NCI-H69 (cell line): ENCODE data around the gene PDPK1.
"Not testable (repeated sequence)": the region's sequence is repeated elsewhere in the genome, so short reads cannot be mapped to it uniquely, and the experiment has no call there.

Experiments used
- DNase-seq: peaks from one replicate; lab custom pipeline; 2025; lab: John Stamatoyannopoulos, UW

Gene PDPK1

DNA sequence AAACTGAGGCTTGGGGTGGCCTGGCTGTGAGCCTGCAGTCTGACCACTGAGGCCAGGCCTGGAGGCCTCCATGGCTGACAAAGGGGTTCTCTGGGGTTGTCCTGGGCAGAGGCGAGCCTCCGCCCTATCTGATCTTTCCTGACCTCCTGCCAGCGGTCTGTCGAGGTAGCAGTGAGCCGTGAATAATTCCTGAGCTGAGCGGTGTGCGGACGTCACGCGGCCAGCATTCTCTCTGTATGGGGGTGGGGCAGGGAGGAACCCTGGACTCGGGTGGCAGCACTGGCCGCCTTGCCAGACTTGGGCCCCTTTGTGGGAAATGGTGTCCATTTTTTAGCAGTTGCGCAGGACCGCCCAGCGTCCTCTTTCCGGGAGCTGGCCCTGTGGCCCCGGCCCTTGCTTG lies 74.1 kb downstream of the PDPK1 start:
- DNase-seq: not testable (repeated sequence)

- not testable (repeated sequence) for DNase-seq
Measured at GRCh38 chr16:2613251-2613650, 75.4 kb downstream of the PDPK1 start.

GRCh38 chr16:2614761-2615191 lies 77.0 kb downstream of the PDPK1 start:
- no peak for DNase-seq

GRCh38 chr16:2618964-2619363 lies 81.1 kb downstream of the PDPK1 start:
- DNase-seq: not testable (repeated sequence)

- not testable (repeated sequence) for DNase-seq
Measured at GRCh38 chr16:2619628-2620027, 81.8 kb downstream of the PDPK1 start.

- not testable (repeated sequence) for DNase-seq
Measured at GRCh38 chr16:2620870-2621269, 83.0 kb downstream of the PDPK1 start.

DNA sequence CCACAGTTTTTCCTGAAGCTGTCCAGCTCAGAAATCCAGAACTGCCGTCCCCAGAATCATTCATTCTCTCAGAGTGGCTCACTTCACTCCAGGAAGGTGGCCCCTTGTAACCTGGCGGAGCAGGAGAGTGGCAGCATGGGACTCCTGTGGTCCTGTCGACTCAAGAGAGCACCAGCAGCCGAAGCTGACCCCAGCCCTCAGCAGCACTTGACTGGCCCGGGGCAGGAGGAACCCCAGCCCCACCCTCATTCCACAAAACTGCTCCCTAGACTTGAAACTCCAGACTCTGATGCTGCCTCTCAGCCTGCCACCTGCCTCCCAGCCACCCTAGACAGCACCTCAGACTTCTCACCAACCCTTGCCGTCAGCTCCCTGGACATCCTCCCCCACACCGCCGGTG lies 83.6 kb downstream of the PDPK1 start:
- not testable (repeated sequence) for DNase-seq

DNA sequence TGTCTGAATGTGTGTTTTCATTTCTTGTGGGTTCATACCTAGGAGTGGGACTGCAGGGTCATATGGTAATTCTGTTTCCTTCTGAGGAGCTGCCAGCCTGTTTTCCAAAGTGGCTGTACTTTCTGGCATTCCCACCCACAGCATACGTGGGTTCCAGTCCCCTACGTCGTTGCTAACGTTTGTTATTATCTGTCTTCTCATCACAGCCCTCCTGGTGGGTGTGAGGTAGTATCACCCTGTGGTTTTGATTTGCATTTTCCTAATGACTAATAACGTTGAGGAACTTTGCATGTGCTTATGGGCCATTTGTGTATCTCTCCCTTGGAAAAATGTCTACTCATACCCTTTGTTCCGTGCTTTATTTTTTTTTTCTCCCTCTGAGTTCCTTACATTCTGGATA lies 89.3 kb downstream of the PDPK1 start:
- DNase-seq: not testable (repeated sequence)

DNA sequence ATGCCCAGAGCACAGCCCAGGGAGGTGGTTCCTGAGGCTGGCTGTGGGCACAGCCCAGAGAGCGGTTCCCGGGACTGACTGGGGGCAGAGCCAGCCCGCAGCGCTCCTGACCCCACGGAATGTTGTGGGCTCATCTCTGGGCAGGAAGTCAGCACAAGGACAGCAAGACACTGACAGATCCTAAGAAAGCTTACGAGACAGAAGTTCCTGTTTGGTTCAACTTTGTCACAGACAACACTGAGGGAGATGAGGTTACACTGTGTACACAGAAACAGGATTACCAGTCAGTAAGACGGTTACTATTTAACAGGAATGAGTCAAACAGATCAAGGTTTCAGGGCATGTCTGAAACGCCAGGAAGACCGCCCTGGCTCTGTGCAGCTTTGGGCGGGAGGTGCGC lies 93.4 kb downstream of the PDPK1 start:
- not testable (repeated sequence) for DNase-seq

DNA sequence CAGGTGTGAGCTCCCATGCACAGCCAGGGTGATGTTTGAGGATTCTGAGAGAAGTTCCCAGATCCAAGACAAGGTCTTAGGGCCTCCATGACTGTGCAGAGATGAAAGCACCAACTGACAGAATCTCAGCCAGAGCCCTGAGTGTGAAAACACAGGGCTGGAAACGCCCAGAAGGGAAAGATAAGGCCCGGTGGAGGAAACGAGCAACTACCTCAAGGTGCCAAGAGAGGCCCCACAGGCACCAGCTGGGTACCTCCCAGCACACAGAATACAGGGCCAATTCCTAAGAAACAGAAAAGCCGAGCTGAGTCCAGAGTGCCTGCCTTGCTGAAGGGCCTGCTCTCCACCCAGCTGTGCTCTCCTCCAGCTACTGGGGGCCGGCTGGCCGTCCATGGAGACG lies 94.5 kb downstream of the PDPK1 start:
- DNase-seq: not testable (repeated sequence)

DNA sequence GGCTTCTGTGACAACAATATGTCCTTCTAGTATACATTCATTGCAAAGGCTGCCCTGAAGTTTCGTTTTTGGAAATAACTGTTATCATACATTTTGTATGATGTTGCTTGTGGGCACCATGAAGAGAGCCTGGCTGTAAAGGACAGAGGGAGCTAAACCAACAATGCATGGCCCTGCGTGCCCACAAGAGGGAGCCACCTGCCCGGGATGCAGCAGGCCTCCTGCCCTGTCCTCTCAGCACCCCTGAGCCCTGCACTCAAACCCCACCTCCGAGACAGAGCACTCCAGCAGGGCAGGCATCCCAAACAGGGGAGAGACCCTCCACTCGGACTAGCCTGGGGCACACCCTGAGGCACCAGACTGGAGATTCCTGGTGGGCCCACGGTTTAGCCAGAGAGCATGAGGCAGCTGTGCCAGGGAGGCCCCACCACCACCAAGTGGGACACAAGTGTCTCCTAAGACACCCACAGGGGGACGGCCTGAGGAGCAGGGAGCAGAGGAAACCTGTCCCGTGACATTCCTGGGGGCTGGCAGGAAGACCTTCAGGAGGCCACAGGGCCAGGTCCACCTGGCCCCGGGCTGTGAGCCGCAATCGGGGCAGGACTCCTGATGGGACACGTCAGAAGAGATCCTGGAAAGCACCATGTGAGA lies 101.4 kb downstream of the PDPK1 start:
- not testable (repeated sequence) for DNase-seq

DNA sequence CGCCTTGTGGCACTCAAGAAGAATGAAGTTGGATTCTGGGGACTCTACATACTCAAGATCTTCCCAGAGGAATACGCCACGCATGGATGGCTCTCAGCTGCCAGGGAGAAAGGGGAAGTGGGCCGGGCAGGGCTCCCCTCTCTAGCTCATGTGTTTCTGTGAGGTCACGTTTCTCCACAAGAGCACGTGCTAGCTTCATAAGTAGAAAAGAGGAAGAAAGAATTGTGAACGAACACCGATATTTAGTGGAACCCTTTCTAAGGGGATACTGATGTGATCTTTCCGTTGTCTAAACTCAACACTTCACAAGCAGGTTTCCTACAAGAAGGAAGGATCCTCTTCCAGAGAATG lies 101.9 kb downstream of the PDPK1 start:
- DNase-seq: not testable (repeated sequence)

DNA sequence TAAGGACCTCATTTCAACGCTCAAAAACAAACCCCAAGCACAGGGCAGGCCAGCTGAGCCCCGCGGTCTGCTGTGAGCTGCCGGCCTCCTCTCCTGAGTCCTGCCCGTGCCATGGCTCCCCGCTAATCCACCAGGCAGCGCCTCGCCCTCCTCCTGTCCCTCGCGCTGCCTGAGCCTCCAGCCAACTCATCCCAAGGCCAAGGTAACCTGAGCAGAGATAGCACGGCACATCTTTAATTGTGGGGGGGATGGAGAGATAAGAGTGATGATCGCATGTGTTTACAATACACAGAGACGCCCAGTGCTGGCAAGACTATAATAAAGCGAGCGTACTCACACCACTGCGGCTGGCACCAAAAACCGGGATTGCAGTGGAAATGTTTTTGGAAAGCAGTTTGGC lies 104.7 kb downstream of the PDPK1 start:
- not testable (repeated sequence) for DNase-seq

- DNase-seq: not testable (repeated sequence)
Measured at GRCh38 chr16:2644754-2645453, 107.1 kb downstream of the PDPK1 start.

DNA sequence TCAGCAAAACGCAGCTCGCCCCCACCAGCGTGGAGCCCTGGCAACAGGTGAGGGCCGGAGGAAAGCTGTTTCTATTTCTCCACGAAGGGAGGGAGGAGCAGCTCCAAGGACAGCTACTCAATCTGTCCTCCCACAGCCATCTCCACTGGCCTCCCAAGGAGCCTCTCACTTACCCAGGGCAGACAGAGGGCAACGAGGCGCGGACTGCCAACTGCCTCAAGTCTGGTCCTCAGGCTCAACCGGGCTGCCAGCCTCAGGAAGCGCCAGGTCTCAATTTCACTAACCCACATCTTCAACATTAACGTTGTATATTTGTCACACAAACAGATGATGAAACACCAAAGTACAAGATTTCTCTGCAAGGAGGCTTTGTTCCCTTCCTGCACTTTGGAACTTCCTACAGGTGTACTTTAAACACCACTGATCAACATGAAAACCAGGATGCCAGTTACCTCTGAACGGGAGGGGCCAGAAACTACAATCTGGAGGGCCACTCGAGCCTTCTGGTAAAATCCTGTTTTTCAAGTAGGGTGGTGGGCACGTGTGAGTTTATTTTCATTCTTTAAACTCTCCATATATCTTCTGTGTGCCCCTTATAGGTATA lies 113.5 kb downstream of the PDPK1 start:
- not testable (repeated sequence) for DNase-seq
